Measurements from ENCODE around the gene KCNK1.

The KCNK1 gene

DNA sequence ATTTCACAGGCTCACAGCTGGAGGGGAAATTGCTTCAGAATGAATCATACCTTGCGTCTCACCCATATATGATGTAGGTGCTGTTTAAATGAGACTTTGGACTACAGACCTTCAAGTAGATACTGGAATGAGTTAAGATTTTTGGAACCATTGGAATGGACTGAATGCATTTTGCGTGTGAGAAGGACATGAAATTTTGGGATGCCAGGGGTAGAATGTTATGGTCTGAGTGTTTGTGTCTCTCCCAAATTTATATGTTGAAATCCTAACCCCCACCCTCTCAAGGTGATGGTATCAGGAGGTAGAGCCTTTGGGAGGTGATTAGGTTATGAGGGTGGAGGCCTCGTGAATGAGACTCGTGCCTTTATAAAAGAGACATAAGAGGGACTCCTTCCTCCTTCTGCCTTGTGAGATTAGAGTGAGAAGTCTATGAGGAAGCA, 41.4 kb downstream of the KCNK1 start:
- Histone ChIP-seq H3K79me2 (ENCODE audit: low read length) (no peaks in the 10 kb centered on the region), H3K4me1 (ENCODE audit: low read length) (no peaks in the 10 kb centered on the region), H3K27me3 (ENCODE audit: low read depth, low read length) (no peaks in the 10 kb centered on the region), H3K4me2 (ENCODE audit: low read length) (no peak overlapping the region), H3K9me3 (ENCODE audit: insufficient read depth, low read length) (no peaks in the 10 kb centered on the region), H3K27ac (ENCODE audit: low read length) (no peak overlapping the region), H3K9ac (ENCODE audit: low read length) (no peak overlapping the region), H2AFZ (ENCODE audit: low read depth, low read length) (no peak overlapping the region), H3K36me3 (replicated peaks; ENCODE audit: low read depth, low read length) (no peaks in the 10 kb centered on the region), H4K20me1 (ENCODE audit: insufficient read depth, low read length) (no peaks in the 10 kb centered on the region), H3K4me3 (ENCODE audit: low read length) (no peak overlapping the region)
- TF ChIP-seq, protein P1, sequence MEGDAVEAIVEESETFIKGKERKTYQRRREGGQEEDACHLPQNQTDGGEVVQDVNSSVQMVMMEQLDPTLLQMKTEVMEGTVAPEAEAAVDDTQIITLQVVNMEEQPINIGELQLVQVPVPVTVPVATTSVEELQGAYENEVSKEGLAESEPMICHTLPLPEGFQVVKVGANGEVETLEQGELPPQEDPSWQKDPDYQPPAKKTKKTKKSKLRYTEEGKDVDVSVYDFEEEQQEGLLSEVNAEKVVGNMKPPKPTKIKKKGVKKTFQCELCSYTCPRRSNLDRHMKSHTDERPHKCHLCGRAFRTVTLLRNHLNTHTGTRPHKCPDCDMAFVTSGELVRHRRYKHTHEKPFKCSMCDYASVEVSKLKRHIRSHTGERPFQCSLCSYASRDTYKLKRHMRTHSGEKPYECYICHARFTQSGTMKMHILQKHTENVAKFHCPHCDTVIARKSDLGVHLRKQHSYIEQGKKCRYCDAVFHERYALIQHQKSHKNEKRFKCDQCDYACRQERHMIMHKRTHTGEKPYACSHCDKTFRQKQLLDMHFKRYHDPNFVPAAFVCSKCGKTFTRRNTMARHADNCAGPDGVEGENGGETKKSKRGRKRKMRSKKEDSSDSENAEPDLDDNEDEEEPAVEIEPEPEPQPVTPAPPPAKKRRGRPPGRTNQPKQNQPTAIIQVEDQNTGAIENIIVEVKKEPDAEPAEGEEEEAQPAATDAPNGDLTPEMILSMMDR (IDR thresholded peaks at IDR 0.05; ENCODE audit: low read depth, low read length): no peak
- TF ChIP-seq EZH2phosphoT487 (IDR thresholded peaks at IDR 0.05; ENCODE audit: low read depth): no peak

DNA sequence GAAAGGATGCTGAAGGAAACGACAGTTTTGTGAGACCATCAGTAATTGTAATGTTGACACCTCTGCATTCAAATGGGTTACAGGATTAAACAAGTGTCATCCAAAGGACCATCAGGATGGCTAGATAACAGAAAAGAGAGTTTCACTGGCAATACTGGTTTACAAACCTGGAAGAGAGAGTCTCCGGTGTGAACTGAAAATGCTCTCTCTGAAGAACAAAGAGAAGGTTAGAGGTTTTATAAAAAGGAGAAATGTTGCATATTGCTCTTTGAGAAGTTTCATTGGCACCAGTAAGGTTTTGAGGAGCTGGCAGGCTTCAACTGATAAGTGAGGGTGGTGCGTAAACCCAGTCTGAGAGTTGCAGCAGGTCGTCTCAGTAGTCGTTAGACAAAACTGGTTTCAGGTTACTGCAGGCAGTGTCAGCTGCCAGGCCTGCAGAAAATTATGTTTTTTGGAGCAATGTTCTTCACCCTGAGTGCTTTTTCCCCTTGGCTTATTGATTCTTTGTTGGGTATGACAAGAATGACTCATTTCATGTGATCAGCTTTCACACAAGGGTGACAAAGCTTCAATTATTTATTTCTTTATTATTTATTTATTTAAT, 42.2 kb downstream of the KCNK1 start:
- H3K4me3 ChIP-seq (ENCODE audit: low read length): no peak overlapping the region
- TF ChIP-seq EZH2phosphoT487 (IDR thresholded peaks at IDR 0.05; ENCODE audit: low read depth): no peak
- TF ChIP-seq, protein P1 (IDR thresholded peaks at IDR 0.05; ENCODE audit: low read depth, low read length): no peak
- H4K20me1 ChIP-seq (ENCODE audit: insufficient read depth, low read length): no peaks in the 10 kb centered on the region
- no peaks in the 10 kb centered on the region for H3K79me2 ChIP-seq (ENCODE audit: low read length)
- no peak overlapping the region for H3K4me2 ChIP-seq (ENCODE audit: low read length)
- no peaks in the 10 kb centered on the region for H3K27me3 ChIP-seq (ENCODE audit: low read depth, low read length)
- no peak overlapping the region for H3K27ac ChIP-seq (ENCODE audit: low read length)
- H3K9ac ChIP-seq (ENCODE audit: low read length): no peak overlapping the region
- H2AFZ ChIP-seq (ENCODE audit: low read depth, low read length): no peak overlapping the region
- H3K36me3 ChIP-seq (replicated peaks; ENCODE audit: low read depth, low read length): no peaks in the 10 kb centered on the region
- H3K4me1 ChIP-seq (ENCODE audit: low read length): no peaks in the 10 kb centered on the region
- H3K9me3 ChIP-seq (ENCODE audit: insufficient read depth, low read length): no peaks in the 10 kb centered on the region

DNA sequence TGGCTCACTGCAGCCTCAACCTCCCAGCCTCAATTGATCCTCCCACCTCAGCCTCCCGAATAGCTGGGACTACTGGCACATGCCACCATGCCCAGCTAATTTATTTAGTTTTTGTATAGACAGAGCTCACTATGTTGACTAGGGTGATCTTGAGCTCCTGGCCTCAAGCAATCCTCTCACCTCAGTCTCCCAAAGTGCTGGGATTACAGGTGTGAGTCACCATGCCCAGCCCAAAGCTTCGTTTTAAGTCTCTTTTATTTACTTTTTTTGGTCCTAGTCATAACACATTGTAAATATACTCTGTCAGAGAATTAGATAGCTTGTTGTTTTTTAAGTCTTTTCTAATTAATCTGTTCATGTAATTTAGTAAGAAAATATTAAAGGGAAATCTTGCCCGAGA, 42.8 kb downstream of the KCNK1 start:
- H3K79me2 ChIP-seq (ENCODE audit: low read length): no peaks in the 10 kb centered on the region
- no peaks in the 10 kb centered on the region for H3K36me3 ChIP-seq (replicated peaks; ENCODE audit: low read depth, low read length)
- no peak overlapping the region for H3K4me3 ChIP-seq (ENCODE audit: low read length)
- H3K9me3 ChIP-seq (ENCODE audit: insufficient read depth, low read length): no peaks in the 10 kb centered on the region
- no peak overlapping the region for H3K4me2 ChIP-seq (ENCODE audit: low read length)
- H4K20me1 ChIP-seq (ENCODE audit: insufficient read depth, low read length): no peaks in the 10 kb centered on the region
- no peaks in the 10 kb centered on the region for H3K27me3 ChIP-seq (ENCODE audit: low read depth, low read length)
- H3K9ac ChIP-seq (ENCODE audit: low read length): no peak overlapping the region
- no peak overlapping the region for H2AFZ ChIP-seq (ENCODE audit: low read depth, low read length)
- no peak overlapping the region for H3K27ac ChIP-seq (ENCODE audit: low read length)
- no peak for TF ChIP-seq EZH2phosphoT487 (IDR thresholded peaks at IDR 0.05; ENCODE audit: low read depth)
- TF ChIP-seq, protein P1 (IDR thresholded peaks at IDR 0.05; ENCODE audit: low read depth, low read length): no peak
- H3K4me1 ChIP-seq (ENCODE audit: low read length): peaks cover 4% of the 10 kb centered on the region

DNA sequence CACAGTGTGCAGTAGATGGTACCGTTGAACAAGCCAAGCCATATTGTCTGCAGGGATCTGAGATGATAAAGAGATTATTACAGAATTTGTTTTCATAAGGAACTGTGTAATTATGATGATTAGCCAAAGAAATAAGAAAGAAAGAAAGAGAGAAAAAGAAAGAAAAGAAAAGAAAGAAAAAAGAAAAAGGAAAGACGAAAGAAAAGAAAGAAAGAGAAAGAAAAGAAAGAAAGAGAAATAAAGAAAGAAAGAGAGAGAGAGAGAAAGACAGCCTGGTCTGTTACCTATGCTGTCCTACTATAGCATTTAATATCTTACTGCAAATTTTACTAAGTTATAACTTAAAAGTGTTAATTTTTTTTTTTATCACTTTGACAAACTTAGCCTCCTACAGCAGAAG, 43.6 kb downstream of the KCNK1 start:
- Histone ChIP-seq H3K4me2 (ENCODE audit: low read length) (no peak overlapping the region), H3K27ac (ENCODE audit: low read length) (no peak overlapping the region), H3K79me2 (ENCODE audit: low read length) (no peaks in the 10 kb centered on the region), H3K4me3 (ENCODE audit: low read length) (no peak overlapping the region), H3K9ac (ENCODE audit: low read length) (no peak overlapping the region), H3K27me3 (ENCODE audit: low read depth, low read length) (no peaks in the 10 kb centered on the region), H3K4me1 (ENCODE audit: low read length) (peaks cover 12% of the 10 kb centered on the region), H3K36me3 (replicated peaks; ENCODE audit: low read depth, low read length) (no peaks in the 10 kb centered on the region), H2AFZ (ENCODE audit: low read depth, low read length) (no peak overlapping the region), H4K20me1 (ENCODE audit: insufficient read depth, low read length) (no peaks in the 10 kb centered on the region), H3K9me3 (ENCODE audit: insufficient read depth, low read length) (no peaks in the 10 kb centered on the region)
- TF ChIP-seq, protein P1 (IDR thresholded peaks at IDR 0.05; ENCODE audit: low read depth, low read length): no peak
- no peak for TF ChIP-seq EZH2phosphoT487 (IDR thresholded peaks at IDR 0.05; ENCODE audit: low read depth)

Measured in OCI-LY3 (cell line).